HG03432 (cell line): Measurements from ENCODE around the gene GIMAP7.
A peak's percentile ranks its signal among the peaks of the same experiment; 100 is the strongest.
"Not testable (repeated sequence)": the region's sequence is repeated elsewhere in the genome, so short reads cannot be mapped to it uniquely, and the experiment has no call there.

Experiments used
- ATAC-seq: cut with Tn5 transposase; IDR thresholded peaks from one replicate; pipeline ENCODE4 v1.9.1; 2021; ENCODE audit warnings: mild to moderate bottlenecking, moderate library complexity; ENCODE audit not compliant: unreplicated experiment

The GIMAP7 gene

GRCh38 chr7:150514748-150515222, at the start of gene GIMAP7:
GIMAP7 (plus strand) TSS chr7:150514872; CDS start chr7:150519975, 5,103 bp downstream.
- peak; percentile 58 for ATAC-seq

- ATAC-seq: no peak
Observed at GRCh38 chr7:150464962-150465361, 49.7 kb upstream of the GIMAP7 start.

GRCh38 chr7:150465414-150465813, 49.3 kb upstream of the GIMAP7 start:
- ATAC-seq: no peak

- no peak for ATAC-seq
Observed at GRCh38 chr7:150466477-150466876, 48.2 kb upstream of the GIMAP7 start.

- no peak for ATAC-seq
Observed at GRCh38 chr7:150468241-150468640, 46.4 kb upstream of the GIMAP7 start.

GRCh38 chr7:150471886-150472285, 42.8 kb upstream of the GIMAP7 start:
- ATAC-seq: no peak

GRCh38 chr7:150473902-150474301, 40.8 kb upstream of the GIMAP7 start:
- ATAC-seq: no peak

GRCh38 chr7:150476285-150476684, 38.4 kb upstream of the GIMAP7 start:
- no peak for ATAC-seq

GRCh38 chr7:150476819-150477631, 37.6 kb upstream of the GIMAP7 start:
- ATAC-seq: no peak

GRCh38 chr7:150479023-150479716, 35.5 kb upstream of the GIMAP7 start:
- ATAC-seq: no peak

GRCh38 chr7:150481186-150481920, 33.3 kb upstream of the GIMAP7 start:
- ATAC-seq: no peak

GRCh38 chr7:150481922-150482321, 32.8 kb upstream of the GIMAP7 start:
- no peak for ATAC-seq

- ATAC-seq: not testable (repeated sequence)
Observed at GRCh38 chr7:150483514-150483913, 31.2 kb upstream of the GIMAP7 start.

- not testable (repeated sequence) for ATAC-seq
Observed at GRCh38 chr7:150484071-150484470, 30.6 kb upstream of the GIMAP7 start.

- ATAC-seq: no peak
Observed at GRCh38 chr7:150487625-150488024, 27.0 kb upstream of the GIMAP7 start.

GRCh38 chr7:150489782-150490181, 24.9 kb upstream of the GIMAP7 start:
- ATAC-seq: no peak

GRCh38 chr7:150493442-150493841, 21.2 kb upstream of the GIMAP7 start:
- ATAC-seq: not testable (repeated sequence)

GRCh38 chr7:150502519-150502918, 12.2 kb upstream of the GIMAP7 start:
- ATAC-seq: no peak

GRCh38 chr7:150503155-150503554, 11.5 kb upstream of the GIMAP7 start:
- no peak for ATAC-seq

- ATAC-seq: no peak
Observed at GRCh38 chr7:150503581-150503980, 11.1 kb upstream of the GIMAP7 start.

GRCh38 chr7:150507947-150508602, 6.6 kb upstream of the GIMAP7 start:
- no peak for ATAC-seq
